SKM-1 treated with dmso at 0.1 percent for 144 hours (cell line): Measurements from ENCODE around the gene XRCC6.
"Not testable (repeated sequence)": the region's sequence is repeated elsewhere in the genome, so short reads cannot be mapped to it uniquely, and the experiment has no call there.

Source experiments
- DNase-seq: peaks from one replicate; lab custom pipeline; 2025; ENCODE audit not compliant: unreplicated experiment; lab: John Stamatoyannopoulos, UW

Gene XRCC6

DNA sequence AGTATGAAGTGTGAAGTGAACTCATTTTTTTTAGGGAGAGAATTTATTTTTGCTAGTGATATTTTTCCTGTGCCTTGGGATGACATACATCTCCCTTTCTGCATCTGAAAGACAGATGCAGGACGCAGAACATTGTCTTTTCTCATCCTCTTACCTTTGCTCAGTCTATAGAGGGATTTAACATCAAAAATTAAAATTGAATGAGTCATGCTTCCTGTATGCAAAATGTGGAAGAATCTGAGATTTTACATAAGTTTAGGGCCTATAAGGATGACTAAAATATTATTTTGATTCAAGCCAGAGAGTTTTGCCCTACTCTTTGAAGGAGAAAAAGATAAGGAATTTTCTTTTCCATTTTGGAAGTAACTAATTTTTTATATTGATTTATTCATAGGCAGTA is 27.3 kb downstream of the XRCC6 start:
- no peak for DNase-seq

- DNase-seq: no peak
These were observed 29.1 kb downstream of the XRCC6 start for GRCh38 chr22:41650229-41650628.

DNA sequence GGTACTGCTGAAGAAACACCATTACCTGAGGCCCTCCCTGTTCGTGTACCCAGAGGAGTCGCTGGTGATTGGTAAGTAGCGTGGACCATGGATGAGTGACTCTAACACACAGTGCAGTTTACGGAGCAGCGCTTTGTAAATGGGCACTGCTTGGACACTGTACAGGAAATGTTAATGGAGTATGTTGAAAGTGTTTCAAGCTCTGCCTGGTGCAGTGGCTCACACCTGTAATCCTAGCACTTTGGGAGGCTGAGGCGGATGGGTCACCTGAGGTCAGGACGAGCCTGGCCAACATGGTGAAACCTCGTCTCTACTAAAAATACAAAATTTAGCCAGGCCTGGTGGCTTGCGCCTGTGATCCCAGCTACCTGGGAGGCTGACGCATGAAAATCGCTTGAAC is 29.7 kb downstream of the XRCC6 start:
- DNase-seq: no peak

DNA sequence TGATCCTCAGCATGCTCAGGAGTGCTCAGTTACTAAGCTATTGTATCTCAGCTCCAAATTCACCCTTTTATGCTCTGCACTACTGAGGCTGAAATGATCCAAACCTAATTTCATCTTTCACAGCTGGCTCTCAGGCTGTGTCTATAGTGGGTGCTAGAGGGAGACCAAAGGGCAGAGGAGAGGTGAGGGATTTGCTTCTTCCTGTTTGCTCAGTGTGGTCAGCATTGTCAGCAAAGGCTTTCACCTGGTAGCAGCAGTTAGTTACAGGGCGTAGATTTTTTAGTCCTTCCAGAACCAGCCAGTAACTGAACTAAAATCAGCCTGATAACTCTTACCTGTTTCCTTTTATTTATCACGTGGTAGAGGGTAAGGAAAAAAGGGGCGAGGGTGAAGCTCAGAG is 33.2 kb downstream of the XRCC6 start:
- DNase-seq: no peak

GRCh38 chr22:41656556-41656955 is 35.5 kb downstream of the XRCC6 start:
- DNase-seq: no peak

- DNase-seq: no peak
These were observed 36.6 kb downstream of the XRCC6 start for GRCh38 chr22:41657709-41658108.

DNA sequence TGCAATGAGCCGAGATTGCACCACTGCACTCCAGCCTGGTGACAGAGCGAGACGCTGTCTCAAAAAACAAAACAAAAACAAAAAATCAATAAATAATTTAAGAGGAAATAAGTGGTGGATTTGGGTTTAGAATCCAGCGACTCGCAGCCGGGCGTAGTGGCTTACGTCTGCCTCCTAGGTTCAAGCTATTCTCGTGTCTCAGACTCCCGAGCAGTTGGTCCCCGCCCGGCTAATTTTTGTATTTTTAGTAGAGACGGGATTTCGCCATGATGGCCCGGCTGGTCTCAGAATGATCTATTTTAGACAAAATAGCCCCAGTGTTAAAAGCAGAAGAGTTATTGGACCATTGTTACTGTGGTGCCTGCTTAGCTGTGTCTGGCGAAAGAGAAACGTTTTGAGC is 37.8 kb downstream of the XRCC6 start:
- DNase-seq: no peak

- no peak for DNase-seq
These were observed 38.8 kb downstream of the XRCC6 start for GRCh38 chr22:41659941-41660340.

GRCh38 chr22:41660416-41660815 is 39.3 kb downstream of the XRCC6 start:
- DNase-seq: no peak

DNA sequence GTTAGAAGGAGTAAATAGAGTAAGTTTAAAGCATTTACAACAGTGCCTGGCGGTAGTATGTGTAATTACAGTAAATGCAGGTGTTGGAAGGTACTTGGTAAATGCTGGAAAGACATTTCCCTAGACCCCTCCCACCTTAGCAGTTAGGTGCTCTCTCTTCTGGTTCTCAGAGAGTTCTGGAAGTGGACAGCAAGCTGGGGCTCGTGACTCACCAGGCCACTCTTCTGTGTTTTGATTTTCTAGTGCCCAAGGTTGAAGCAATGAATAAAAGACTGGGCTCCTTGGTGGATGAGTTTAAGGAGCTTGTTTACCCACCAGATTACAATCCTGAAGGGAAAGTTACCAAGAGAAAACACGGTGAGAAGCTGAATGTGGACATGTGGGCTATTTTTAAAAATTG is 40.0 kb downstream of the XRCC6 start:
- no peak for DNase-seq

DNA sequence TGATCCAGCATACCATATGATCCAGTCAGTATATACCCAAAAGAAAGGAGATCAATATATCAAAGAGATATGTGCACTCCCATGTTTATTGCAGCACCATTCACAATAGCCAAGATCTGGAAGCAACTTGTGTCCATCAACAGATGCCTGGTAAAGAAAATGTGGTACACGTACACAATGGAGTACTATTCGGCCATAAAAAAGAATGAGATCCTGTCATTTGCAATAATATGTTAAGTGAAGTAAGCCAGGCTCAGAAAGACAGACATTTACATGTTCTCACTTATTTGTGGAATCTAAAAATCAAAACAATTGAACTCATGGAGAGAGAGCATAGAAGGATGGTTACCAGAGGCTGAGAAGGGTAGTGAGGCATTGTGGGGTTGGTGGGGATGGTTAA is 40.6 kb downstream of the XRCC6 start:
- no peak for DNase-seq

GRCh38 chr22:41663594-41663993 is 42.5 kb downstream of the XRCC6 start:
- DNase-seq: not testable (repeated sequence)

DNA sequence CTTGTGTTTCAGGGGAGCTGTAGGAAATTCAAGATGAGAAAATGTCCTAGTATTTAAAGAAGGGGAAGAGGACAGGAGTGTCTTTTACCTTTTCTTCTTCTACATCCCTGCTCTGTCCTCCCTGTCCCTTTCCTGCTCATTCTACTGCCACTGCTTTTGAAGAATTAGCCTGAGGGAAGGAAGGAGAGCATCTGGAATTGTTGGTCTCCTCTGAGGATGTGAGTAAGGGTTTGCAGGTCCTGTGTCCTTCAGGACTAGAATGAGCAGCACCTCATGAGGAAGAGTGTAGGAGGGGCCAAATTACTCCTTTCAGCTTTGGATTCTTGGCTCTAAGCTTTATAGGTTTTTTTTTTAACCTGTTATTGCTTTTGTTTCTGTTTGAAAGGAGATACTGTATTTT is 43.4 kb downstream of the XRCC6 start:
- no peak for DNase-seq

DNA sequence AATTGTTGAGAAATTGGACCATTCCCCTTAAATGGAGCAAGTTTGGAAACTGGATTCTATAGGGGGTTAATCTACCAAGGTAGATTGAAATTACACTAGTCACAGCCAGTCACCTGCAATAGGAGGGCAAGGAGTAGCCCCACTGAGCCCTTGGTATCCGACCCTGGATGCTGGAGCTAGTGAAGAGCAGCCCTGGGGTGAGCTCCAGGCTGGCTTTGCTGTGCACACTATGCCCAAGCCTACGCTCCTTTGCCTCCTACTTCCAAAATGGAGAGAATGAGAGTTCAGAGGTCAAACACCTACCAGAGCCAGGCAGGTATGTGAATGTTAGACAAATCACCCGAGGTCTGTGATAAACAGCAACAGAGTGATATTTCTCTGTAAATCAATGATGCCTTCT is 43.9 kb downstream of the XRCC6 start:
- no peak for DNase-seq

DNA sequence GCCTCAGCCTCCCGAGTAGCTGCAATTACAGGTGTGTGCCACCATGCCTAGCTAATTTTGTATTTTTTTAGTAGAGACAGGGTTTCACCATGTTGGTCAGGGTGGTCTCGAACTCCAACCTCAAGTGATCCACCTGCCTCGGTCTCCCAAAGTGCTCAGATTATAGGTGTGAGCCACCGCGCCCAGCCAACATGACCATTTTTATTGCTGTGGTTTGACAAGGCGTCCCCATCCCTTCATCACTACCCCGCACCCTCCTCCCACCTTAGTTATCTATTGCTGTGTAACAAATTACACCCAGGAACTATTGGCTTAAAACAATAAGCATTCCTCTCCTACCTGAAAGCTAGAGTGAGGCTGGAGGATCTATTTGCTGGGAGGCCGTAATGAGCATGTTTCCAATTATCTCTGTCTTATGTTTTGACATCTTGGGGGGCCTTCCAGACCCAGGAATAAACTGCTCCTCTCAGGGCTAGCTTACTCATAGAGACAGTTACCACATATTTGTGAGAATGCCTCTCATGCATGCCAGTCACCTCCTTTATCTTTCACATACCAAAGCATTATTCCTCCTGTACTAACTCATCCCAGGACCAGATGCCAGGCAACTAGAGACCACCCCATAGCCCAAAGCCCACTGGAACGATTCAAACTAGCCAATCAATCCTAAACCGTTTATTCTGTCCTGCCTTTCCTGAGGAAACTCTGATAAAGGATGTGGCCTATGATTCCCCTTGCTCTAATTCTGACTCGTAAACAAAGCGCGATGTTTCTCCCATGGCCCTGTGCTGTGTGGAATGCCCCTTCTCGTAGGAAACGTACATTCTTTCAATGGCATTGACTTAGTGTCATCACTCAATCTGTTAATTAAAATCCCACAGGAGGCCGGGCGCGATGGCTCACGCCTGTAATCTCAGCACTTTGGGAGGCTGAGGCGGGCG is 48.1 kb downstream of the XRCC6 start:
- DNase-seq: no peak

DNA sequence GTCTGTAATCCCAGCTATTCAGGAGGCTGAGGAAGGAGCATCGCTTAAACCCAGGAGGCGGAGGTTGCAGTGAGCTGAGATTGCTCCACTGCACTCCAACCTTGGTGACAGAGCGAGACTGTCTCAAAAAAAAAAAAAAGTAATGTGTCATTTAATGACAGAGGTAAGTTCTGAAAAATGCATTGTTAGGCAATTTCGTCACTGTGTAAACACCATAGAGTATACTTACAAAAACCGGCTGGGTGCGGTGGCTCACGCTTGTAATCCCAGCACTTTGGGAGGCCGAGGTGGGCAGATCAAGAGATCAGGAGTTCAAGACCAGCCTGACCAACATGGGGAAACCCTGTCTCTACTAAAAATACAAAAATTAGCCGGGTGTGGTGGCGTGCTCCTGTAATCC is 51.0 kb downstream of the XRCC6 start:
- DNase-seq: not testable (repeated sequence)

DNA sequence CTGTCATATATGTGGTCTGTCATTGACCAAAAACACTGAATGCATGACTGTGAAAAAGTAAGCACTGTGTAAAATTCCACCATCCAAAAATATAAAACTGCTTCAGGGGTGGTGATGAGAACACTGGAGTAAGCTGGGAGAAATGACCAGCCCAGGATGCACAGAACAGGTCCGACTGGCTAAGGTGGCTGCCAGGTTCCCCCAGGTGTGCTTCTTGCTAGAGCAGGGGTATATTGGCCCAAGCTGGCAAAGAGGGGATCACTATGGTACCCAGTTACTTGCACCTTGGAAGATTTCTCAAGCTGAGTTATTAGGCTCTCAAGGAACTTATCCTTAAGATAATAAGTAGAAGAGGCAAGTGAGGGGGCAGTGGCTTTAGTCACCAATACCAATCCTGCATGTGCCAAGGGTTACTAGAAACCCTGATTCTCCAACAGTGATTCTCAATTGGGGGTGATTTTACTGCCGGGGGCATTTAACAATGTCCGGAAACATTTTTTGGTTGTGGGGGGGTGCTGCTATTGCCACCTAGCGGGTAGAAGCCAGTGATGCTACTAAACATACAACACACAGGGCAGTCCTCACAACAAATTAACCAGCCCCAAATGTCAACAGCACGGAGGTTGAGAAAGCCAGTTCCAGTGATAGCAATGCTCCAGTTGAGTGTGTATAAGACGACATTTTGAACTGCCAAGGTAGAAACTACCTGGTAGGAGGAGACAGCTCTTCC is 51.9 kb downstream of the XRCC6 start:
- DNase-seq: no peak

DNA sequence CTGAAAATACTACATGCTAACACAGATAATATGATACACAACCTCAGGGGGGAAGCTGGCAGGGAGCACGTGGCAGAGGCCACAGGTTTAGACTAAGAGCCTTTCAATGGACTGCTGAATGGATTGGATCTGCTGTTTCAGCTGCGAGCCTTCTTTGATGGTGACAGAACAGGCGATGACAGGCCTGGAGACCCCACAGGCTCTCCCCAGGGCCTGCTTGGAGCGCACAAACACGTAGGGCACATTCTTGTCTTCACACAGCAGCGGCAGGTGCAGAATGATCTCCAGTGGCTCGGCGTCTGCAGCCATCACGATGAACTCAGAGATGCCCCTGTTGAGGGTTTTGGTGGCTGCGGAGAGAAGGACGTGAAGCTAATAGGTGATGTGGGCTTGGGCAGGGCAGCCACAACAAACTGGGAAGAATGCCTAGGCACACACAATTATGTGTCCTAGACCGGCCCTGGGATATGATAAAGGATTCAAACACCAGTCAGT is 53.8 kb downstream of the XRCC6 start:
- DNase-seq: no peak

GRCh38 chr22:41676134-41676533 is 55.0 kb downstream of the XRCC6 start:
- DNase-seq: no peak

DNA sequence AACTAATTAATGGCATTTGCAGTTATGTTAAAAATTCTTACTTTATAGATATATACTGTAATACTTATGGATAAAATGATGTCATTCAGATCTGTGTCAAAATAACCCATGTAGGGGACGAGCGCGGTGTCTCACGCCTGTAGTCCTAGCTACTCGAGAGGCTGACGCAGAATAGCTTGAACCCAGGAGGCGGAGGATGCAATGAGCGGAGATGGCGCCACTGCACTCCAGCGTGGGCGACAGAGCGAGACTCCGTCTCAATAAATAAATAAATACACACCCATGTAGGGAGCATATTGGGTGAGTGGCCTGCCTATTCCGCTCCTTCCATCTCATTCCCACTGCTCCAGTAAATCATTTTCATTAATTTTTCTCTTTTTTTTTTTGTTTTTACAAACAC is 60.5 kb downstream of the XRCC6 start:
- no peak for DNase-seq

- peak; percentile 46 for DNase-seq
These were observed 61.1 kb downstream of the XRCC6 start for GRCh38 chr22:41682033-41682807.
